Epithelial cell of prostate (primary cell): ENCODE measurements around the gene PDE6B.
"Not testable (repeated sequence)": the region's sequence is repeated elsewhere in the genome, so short reads cannot be mapped to it uniquely, and the experiment has no call there.

Experiments used
- DNase-seq: peaks from one replicate; pipeline ENCODE4 v3.0.0-alpha.2; 2011; ENCODE audit warnings: low read depth, low spot score
- H3K27ac ChIP-seq: fragments of 450-650 bp; 2 replicates; pipeline ENCODE4 v1.5.1; 2017; ENCODE audit warnings: mild to moderate bottlenecking

Gene PDE6B

DNA sequence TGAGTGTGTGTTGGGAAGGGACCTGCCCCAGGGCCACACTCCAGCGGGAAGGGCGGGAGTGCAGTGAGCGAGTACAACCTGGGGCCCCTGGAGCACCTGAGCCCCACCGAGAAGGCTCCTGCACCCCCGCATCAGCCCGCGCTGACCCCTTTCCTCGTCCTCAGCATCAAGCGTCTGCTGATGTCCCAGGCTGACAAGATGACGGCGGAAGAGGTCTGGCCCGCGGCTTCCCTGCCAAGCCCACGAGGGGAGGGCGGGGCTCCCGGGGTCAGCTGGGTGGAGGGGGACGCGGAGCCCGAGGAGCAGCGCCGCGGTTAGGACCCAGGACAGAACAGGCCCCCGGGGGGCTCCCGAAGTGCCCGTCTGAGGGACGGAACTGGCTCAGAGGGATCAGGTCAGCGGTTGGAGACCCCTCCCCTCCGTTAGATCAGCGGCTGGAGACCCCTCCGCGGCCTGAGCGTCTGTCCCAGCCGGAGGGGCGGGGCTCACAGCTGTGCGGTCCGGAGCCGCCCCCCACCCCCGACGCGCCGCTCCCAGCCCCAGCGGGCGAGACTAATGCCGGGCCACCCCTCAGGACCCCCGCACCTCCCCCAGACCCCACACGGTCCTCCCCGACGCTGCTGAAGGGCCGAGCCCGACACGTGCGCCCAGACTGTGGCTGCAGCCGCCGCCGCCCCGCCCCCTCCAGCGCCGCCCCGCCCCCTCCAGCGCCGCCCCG is 55.7 kb downstream of the PDE6B start:
- no peak overlapping the region for H3K27ac ChIP-seq
- DNase-seq: no peak

DNA sequence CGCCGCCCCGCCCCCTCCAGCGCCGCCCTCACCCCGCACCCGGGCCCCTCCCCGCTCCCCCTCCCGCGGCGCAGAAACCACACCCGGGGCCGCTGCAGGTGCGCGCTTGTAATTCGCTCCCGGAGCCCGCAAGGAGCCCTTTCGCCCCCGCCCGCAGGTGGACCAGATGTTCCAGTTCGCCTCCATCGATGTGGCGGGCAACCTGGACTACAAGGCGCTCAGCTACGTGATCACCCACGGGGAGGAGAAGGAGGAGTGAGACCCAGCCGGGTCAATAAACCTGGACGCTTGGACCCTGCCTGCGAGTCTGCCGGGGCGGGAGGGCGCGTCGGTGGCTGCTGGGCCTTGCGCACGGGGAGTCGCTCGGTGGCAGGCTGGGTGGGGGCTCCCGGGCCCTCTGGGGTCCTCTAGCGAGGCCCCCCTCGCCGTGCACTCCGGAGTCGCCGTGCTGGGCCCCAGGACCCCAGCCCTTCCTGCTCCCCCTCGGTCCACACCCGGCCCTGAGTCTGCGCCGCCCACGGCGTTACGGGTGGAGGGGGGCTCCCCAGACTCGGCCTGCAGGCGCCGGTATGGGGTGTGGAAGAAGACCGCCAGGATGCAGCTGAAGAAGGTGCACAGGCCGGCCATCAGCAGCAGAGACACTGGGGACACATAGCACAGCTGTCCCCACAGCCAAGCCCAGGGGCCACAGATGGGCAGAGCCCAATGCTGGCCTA is 56.5 kb downstream of the PDE6B start:
- H3K27ac ChIP-seq: no peak overlapping the region
- no peak for DNase-seq

DNA sequence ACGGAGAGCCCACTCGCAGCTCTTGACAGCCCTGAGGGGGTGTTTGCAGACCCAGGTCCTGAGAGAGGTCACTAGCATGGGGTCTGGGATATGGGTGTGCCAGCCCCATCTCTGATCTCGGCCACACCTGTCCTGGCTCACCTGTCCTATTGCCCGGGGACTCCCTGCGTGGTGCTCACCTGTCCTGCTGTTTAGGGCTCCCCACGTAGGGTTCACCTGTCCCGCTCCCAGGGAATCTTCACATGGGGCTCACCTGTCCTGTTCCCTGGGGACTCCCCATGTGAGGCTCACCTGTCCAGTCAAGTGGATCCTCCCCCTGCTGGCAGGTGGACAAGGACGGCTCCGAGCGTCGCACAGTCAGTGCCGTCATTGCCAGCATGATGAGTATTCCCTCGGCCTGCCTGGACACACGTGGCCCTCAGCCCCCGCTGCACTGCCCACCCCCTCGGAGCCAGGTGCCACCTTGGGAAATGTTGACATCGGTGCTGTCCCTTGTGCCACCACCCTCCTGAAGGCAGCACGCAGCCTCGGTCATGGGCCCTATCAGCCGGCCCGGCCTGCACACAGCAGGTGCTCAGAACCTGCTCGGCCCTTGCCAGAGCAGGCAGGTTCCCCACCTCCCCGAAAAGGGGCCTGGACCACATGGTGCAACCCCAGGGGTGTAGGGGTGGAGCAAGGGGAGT is 57.3 kb downstream of the PDE6B start:
- DNase-seq: no peak
- no peak overlapping the region for H3K27ac ChIP-seq

DNA sequence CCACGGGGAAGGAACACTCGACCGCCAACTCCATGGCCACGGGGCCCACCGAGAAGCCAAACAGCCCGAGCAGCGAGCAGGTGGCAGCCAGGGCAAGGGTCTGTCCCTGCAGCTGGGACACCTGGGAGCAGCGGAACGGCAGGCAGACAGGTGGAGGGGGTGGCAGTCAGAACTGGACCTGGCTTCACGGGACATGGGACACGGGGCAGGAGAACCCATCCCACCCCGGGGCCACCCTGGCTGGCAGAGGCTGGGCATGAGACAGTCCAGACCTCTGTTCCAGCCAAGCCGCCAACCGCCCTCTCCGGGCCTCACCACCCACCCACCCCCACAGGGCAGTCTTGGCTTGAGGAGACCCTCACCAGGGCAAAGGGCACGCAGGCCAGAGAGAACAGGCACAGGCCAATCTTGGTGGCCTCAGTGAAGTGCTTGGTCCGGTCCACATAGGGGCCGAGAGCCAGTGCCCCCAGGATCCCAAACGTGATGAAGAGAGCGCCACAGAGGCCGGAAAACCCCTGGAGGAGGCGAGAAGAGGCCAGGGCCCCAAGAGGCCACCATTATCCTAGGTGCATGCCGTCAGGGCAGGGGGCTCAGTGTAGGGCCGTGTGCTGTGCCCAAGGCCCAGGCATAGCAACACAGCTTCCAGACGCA is 58.0 kb downstream of the PDE6B start:
- no peak for DNase-seq
- no peak overlapping the region for H3K27ac ChIP-seq

DNA sequence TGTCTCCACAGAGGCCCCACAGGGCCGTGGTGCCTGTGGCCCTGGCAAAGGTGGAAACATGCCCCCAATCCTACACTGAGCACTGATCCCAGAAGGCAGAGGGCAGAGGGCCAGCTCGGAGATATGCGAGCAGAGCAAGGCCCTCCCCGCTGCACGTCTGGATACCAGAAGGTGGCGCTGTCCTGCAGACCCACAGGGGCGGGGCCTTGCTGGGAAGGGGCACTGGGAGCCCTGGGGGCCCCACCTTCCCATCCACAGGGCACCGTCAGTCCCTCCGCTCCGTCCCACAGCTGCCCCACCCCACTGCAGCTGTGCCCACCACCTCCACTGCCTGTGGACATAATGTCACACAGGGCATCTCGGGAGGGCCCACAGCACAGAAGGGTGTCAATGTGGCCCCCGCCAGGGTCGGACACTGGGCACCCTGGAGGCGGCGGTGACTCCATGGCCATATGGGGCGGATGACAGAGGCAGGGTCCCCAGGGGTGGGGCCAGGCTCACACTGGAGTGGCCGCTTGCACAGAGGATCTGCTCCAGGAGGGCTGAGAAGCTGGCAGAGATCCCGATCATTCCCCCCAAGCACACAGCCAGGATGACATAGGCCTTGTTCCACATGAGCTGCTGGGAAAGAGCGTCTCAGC is 58.7 kb downstream of the PDE6B start:
- DNase-seq: no peak
- no peak overlapping the region for H3K27ac ChIP-seq

DNA sequence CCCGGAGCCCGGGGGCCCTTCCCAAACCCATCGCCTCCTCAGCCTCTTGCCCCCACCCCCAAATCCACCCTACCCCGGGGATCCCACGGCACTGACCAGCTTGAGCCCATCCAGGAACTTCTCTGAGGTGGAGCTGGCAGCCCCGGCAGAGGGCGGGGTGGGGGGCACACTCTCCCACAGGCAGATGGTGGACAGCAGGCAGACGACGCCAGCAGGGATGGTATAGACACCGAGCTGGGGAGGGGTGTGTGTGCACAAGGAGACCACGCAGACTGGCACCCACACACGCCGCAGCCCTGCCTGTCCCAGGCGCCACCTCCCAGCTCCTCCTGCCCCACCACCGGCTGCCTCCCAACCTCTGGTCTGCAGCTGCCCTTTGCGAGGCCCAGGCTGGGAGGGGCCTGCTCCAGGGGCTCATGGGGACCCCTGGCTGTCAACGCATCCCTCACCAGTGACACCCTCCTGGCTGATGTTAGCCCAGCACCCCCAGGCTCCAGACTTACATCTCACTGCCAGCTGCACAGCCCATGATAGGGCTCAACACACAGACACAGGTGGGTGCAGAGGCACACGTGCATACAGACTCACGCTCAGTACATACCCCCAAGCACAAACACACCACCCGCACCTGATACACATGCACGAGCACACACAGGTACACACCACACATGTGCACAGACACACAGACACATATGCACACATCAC is 59.4 kb downstream of the PDE6B start:
- DNase-seq: no peak
- no peak overlapping the region for H3K27ac ChIP-seq

DNA sequence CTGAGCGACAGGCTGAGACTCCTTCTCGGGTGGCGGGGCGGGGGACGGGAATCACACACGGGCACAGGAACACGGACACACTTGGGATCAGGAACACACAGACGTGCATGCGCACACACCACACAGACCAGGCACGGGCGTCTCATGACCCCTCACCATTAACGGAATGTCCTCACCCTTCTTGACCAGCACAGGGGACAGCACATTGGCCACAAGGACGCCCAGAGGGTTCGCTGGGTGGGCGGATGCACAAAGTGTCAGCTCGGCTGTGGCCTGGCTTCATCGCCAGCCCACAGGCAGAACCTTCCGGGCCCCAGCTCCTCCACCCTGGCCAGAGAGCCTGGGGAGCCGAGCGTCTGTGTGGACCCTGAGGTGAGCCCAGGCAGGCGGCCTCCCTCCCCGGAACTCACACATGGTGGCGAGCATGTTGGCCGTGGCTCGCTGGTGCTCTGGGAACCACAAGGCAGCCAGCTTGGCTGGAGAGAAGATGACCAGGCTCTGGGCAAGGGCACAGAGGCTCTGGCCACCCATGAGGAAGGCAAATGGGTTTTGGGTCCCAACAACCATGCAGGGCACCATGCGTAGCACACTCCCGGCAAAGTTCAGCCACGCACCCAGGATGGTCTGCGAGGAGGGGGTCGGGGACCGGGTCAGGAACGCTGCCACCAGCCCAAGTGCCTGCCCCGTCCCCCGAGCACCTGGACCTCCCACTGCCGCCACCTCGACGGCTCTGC is 60.5 kb downstream of the PDE6B start:
- no peak for DNase-seq
- no peak overlapping the region for H3K27ac ChIP-seq

DNA sequence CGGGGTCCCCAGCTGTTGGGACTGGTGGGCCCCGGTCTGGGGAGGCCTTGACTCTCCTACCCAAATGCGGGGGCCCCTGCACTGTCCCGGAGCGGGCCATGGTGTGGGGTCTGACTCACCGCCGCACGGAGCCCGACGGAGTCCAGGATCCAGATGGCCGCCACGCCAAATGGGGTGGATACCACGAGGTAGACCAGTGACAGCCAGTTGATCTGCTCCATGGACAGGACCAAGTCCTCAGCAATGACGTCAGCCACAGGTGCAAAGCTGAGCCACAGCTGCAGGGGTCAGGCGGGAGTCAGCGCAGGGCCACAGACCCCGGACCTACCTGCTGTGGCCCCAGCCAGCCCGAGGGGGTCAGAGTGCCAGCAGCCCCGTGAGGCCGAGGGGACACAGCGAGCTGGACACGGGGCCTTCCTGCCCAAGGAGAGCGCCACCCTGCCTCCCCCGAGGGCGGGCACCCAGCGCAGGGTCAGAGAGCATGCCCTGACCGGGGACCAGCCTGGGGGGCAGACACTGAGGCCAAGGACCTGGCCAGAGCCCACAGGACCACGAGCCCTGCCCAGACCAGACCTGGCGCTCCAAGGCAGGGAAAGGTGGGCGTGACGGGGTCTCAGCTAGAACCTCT is 61.2 kb downstream of the PDE6B start:
- DNase-seq: no peak
- H3K27ac ChIP-seq: no peak overlapping the region

DNA sequence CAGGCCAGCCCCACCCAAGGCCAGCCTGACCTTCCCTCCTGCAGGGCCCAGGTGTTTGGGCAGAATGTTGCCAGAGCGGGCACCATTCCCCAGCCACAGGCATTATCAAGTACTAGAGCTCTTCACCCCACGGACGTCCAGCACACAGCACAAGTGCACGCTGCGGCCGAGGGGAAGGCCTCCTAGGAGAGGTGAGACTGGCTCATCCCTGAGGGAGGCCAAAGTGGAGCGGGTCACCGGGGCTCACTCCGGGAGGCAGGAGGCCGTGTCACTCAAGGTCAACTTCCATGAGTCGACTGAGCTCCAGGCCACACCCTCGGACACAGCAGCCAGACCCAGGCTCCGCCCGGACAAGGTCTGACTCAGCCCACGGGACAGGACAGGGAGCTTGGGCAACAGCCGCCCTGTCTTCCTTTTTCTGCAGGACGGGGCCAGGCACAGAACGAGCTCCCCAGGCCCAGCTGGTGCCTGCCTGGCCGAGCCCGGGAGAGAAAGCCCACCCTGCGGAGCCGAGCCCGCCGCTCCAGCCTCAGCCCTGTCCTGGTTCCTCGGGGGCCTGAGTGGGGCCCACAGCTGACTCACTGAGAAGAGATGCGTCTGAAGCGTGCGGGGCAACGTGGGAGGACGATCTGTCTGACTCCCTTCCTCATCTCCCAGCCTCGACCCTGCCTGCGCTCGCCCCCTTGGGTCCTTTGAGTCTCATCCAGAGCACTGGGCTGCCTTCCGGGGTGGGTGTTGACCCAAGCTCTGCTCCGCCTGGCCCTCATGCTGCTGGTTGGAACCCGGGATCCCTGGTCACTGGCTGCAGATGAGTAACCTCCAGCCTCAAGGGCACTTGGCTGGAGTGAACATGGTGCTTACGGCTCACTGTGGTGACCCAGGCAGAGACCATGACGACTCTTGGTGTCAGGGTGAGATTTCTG is 61.9 kb downstream of the PDE6B start:
- H3K27ac ChIP-seq: peak overlapping the region; percentile 17

DNA sequence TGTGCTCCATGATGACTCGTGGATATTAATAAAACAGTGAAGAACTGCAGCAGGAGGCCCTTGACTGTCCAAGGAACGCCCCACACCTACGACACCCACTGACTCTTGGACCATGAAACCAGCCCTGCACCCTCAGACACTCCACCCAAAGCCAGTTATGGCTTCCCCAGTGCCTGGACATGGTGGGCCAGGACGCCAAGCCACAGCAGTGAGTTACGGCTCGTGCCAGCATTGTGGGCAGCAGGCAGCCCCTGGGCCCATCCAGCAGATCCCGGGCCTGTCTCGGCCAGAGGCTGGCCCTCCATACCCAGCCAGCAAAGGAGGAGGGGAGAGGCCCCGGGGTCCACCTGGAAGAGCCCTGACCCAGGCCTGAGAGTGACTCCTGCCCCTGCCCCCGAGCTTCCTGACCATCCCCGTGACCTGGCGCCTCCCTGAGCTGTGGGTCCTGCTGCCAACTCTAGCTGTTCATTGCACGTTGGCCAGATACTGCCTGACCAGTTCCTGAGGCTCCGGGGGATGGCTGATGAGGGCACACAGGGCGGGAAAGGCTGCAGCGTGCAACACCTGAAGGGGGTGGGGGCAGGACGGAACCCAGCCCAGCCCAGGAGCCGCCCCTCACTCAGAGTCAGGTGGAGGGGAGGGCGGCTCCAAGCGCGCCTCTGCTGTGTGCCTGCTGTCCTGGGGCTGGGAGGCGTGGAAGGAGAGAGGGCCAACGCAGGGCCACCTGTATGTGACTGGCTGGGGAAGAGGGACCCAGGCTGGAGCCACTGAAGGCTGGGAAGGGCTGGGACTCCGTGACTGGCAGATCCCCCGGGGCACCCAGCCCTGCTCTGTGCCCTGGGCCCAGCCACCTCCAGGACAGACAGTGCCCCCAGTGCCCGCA is 62.8 kb downstream of the PDE6B start:
- DNase-seq: no peak
- peak overlapping the region; percentile 17 for H3K27ac ChIP-seq

More for the DNA sequence above, 61.9 kb downstream of the PDE6B start:
- DNase-seq: no peak

DNA sequence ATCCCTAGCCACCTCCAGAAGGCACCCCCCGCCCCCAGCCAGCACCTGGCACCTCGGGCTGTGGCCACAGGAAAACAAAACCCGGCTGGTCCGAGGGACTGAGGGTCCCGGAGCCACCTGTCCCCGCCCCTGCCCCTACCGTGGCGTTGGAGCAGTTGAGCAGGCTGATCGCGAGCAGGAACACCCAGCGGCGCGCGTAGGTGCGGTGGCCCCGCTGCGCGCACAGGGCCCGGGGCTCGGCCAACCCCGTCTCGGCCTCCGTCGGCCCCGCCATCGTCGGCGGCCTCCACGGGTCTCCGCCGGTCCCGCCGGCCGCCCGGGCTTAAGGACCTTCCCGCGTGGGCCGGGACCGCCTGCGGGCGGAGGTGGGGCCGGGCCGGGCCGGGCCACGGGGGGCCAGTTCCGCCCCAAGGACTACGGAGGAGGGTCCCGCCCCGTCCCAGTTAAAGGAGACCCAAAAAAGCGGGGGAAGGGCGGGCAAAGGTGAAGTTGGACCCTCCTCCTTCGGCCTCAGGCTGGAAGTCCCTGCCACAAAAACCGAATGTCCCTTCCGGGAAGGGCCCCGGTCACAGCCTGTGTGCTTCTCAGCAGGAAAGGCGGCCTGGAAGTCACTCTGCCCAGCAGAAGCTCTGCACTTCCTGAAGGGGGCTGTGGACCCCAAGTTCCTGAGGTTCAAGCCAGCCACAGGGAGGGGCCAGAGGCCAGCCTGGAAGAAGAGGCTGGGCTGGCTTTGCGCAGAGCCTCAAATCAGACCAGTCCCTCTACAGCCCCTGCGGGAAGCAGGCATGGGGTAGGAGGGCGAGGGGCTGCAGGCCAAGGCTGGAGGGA is 63.7 kb downstream of the PDE6B start, which contains the start of gene SLC49A3:
TSS of gene SLC49A3 (minus strand) at position 298 of the 828 bp plus-strand sequence. CDS start at position 274, 24 bp downstream.
- DNase-seq: no peak
- no peak within 1 kb of the TSS for H3K27ac ChIP-seq

DNA sequence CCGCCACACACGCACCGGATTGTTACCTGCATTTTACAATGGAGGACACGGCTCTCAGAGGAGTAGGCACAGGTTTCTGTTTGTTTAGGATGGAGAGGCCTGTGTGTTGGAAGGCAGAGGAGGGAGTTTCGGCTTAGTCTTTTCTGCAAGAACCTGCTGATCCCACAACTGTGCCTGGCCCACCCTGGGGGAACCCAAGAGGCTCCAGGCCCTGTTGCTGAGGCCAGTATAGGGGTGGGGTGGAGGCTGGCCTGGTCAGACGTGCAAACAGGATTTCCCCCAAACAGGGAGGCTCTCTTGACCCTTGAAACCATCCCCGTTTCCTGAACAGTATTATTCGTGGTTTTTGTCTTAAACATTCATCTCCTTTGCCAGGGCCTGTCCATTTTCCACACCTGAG is 64.3 kb downstream of the PDE6B start:
- no peak overlapping the region for H3K27ac ChIP-seq
- no peak for DNase-seq

DNA sequence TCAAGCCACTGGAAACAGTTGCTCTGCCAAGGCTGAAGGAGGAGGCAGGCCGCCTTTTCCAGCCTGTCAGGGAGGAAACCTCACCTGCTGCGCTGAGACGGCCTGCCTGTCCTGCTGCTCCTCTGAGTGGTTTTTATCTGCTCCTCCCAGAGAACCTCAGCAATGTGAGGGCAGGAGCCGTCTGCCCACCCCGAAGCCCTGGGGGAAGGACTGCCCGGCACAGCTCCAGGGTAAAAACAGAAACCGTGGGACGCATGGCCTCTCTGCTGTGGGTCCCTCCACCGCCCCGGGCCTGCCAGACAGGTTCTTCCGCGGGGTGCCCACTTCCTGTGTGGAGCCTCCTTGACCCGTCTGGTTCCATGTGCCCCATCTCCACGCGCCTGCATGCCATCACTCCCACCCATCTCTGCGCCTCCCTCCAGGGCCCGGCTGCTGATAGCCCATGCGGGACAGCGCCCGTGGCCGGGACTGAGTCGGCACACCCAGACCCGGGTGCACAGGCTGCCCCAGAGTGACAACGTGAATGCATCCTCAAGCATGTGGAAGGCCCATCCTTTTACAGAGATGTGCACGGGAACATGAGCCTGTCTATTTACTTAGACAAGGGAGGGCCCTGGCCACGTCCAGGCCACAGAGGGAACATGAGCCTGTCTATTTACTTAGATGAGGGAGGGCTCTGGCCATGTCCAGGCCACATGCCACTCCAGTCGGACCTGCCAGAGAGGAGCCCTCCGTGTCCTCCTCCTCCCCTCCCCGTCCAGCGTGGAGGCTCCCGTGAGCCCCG is 67.6 kb downstream of the PDE6B start:
- DNase-seq: no peak
- no peak overlapping the region for H3K27ac ChIP-seq

DNA sequence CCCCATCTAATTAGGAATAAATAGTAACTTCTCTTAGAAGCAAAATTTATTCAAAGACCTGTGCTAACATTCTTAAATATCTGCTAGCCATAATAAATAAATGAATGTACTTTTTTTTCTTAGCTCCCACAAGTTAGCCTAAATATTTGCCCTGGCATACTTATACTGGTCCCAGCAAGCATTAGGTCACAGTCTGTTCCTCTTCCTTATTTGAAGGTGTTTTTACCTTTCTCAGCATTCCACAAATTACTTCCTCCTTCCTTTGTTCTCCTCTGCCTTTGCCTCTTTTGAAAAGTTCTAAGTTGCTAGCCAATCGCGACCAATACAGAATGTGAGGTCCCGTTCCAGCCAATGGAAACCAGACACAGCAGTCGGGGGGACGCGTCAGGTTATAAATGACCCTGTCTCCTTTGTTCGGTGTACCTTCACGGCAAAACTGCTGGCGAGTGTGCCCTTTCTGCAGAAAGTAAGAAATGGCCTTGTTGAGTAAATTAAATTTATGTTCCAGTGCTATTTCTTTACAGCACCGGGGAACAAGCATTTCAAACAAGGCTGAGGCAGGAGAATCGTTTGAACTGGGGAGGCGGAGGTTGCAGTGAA is 69.1 kb downstream of the PDE6B start:
- not testable (repeated sequence) for H3K27ac ChIP-seq

More for the DNA sequence above, 69.1 kb downstream of the PDE6B start:
- not testable (repeated sequence) for DNase-seq
